HG02970 (cell line): Measurements from ENCODE around the gene ITIH3.
A peak's percentile ranks its signal among the peaks of the same experiment; 100 is the strongest.
"Not testable (repeated sequence)": the region's sequence is repeated elsewhere in the genome, so short reads cannot be mapped to it uniquely, and the experiment has no call there.

Experiments used
- ATAC-seq: cut with Tn5 transposase; IDR thresholded peaks from one replicate; pipeline ENCODE4 v1.9.1; 2021; ENCODE audit warnings: mild to moderate bottlenecking, moderate library complexity, moderate number of reproducible peaks; ENCODE audit not compliant: unreplicated experiment, low FRiP score

ITIH3 gene, protein sequence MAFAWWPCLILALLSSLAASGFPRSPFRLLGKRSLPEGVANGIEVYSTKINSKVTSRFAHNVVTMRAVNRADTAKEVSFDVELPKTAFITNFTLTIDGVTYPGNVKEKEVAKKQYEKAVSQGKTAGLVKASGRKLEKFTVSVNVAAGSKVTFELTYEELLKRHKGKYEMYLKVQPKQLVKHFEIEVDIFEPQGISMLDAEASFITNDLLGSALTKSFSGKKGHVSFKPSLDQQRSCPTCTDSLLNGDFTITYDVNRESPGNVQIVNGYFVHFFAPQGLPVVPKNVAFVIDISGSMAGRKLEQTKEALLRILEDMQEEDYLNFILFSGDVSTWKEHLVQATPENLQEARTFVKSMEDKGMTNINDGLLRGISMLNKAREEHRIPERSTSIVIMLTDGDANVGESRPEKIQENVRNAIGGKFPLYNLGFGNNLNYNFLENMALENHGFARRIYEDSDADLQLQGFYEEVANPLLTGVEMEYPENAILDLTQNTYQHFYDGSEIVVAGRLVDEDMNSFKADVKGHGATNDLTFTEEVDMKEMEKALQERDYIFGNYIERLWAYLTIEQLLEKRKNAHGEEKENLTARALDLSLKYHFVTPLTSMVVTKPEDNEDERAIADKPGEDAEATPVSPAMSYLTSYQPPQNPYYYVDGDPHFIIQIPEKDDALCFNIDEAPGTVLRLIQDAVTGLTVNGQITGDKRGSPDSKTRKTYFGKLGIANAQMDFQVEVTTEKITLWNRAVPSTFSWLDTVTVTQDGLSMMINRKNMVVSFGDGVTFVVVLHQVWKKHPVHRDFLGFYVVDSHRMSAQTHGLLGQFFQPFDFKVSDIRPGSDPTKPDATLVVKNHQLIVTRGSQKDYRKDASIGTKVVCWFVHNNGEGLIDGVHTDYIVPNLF

DNA sequence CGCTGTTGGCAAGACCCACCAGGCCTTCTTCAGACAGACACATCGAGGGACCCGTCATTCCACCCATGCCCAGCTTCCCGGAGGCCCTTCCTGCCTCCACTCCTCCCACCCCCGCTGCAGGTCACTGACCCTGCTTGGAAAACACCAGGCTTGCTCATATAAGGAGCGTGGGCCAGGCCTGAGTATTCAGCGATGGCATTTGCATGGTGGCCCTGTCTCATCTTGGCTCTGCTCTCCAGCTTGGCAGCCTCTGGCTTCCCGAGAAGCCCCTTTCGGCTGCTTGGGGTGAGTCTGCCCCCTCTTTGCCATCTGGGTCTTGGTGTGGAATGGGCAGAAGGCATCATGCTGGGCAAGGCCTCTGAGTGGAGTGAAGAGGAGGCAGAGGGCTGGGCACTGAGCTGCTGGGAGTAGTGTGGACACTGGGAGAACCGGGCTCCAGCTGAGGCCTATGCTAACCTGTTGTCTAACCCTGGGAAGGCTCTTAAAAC lies at the start of gene ITIH3:
TSS of gene ITIH3 (plus strand) at position 185 of the 488 bp plus-strand sequence. CDS start at position 193, 8 bp downstream.
- no peak for ATAC-seq

DNA sequence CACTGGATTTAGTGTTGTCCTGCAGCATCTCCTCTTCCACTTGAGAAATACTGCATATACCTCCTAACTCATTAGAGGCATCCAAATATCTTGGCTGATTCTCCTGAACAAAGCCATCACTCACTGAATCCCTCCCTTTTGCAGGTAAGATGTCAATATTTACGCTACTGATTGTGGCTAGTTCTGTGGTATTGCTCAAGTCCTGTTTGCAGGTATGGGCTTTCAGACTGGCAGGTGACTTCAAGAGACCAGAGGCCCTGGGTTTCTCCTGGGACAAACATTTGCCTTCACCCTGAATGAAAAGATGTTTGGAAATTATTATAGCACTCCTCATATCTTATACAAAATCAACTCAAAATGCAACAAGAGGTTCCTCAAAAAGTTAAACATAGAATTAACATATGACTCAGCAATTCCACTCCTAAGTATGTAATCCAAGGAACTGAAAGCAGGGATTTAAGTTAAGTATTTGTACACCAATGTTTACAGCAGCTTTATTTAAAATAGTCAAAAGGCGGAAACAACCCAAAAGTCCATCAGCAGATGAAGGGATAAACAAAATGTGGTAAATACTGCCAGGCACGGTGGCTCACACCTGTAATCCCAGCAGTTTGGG lies 42.4 kb upstream of the ITIH3 start:
- no peak for ATAC-seq

DNA sequence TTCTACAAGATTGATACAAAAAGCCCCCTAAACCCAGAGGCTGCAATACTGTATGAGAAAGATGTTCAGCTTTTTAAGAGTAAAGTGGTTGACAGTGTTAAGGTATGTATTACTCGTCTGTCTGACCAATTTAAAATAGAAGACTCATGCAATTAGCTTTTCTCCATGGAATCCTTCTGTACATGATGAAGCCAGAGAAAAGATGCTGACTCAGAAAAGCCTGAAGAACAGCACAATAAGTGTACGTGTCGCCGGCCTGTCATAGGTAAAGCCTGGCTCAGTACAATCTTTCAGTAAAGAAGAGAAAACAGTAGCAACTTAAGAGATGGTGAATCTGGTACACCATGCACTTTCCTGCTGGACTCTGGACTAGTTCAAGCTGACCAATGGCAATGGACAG lies 40.2 kb upstream of the ITIH3 start:
- ATAC-seq, result no peak

DNA sequence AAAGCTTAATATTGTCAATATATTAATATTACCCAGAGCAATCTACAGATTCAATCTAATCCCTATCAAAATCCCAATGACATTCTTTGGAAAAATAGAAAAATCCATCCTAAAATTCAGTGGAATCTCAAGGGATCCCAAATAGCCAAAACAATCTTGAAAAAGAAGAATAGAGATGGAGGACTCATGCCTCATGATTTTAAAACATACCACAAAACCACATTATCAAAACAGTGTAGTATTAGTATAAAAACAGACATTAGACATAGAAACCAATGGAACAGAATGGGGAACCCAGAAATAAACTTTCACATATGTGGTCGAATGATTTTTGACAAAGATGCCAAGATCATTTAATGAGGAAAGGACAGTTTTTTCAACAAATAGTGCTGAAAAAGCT lies 38.5 kb upstream of the ITIH3 start:
- ATAC-seq, result no peak

DNA sequence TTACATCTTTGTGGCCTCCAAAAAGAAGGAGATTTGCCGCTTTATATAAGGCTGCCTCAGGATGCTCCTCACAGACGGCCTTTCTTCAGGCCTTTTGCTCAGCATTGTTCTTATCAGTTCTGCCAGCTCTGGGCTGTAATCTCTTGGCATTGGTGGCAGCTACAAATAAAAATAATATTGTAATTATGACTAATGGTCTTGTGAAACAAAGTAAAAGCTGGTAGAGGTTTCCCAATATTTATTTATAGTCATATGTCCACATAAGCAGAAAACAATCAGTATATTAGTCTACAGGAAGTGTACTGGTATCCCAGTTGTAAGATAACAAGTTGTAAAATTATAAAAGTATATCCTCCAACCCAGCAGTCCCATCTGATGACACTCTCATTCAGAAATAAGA lies 31.1 kb upstream of the ITIH3 start:
- ATAC-seq, result no peak

DNA sequence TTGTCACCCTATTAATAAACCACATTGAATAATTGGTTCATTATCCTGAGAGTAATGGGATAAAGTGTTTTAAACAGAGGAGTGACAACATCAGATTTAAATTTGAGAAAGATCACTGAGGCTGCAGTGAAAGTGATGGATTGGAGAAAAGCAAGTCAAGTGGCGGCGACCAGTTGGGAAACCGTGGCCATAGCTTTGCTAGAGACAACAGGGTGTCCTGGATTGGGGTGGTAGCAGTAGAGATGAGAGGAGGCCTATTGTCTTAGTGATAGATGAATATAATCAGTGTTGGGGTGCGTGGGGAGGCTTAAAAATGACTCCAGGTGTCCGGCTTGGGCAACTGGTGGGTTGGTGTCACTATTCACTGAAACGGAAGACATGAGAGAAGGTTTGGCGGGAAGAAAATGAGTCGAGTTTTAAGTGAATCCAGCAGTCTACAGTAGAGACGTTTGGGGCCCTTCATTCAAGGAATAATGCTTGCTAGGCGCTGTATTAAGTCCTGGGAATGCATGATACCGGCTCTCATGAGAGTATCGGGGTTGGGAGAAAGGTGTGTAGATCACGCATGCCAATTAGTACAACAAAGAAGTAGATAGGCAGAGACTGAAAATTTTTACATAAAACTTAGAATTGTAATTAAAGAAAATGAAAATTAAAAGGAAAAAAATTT lies 24.7 kb upstream of the ITIH3 start:
- ATAC-seq, result no peak

DNA sequence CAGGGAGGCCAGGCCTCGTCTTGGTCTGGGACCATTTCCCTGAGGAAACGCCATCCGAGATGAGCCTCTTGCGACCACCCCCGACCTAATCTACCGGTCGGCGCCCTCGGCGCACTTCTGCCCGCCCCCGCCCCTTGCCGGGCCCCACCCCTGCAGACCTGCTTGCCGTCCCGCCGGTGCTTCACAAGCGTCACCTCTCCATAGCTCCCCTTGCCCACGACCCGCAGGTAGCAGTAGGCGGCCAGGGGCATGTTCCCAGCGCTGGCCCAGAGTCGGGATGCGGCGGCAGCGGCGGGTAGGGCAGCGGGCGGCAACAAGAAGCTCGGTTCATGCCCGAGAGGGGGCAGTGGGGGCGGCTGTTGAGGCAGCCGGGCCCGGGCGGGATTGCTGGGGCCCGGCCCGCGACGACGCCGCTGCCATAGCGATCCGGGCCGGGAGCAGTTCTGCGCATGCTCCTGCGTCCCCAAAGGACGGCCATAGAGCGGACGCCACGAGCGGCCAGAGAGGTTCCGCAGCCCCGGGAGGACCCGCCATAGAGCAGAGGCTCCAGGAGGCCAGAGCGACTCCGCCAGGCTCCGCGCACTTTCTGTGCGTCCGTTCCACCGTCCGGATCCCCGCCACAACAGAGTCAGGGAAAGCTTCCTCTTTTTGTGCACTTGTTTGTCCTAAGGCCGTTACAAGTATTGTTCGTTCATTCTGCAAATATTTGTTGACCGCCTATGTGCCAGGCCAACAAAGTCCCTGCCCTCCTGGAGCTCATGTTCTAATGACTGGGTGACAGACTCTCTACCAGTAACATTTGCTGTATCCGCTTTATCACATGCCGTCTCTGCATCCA lies 23.9 kb upstream of the ITIH3 start, which contains the start of gene NEK4:
TSS of gene NEK4 (minus strand) at position 445 of the 838 bp plus-strand sequence. CDS start at position 251, 194 bp downstream.
- ATAC-seq, result peak; percentile 92

DNA sequence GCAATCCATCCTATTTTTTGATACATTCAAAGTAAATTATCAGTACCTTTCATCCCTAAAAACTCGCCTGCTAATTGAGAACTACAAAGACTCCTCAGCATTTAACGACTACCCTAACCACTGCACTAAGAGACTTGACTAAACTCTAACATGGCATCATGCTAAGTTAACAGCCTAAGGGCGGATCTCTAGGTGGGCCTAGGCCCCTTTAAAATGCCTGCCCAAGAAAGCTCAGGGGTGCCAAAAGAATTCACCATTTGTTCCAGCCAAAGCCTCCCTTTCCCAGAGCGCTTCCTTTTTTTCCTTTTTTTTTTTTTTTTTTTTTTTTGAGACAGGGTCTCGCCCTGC lies 23.3 kb upstream of the ITIH3 start:
- no peak for ATAC-seq

DNA sequence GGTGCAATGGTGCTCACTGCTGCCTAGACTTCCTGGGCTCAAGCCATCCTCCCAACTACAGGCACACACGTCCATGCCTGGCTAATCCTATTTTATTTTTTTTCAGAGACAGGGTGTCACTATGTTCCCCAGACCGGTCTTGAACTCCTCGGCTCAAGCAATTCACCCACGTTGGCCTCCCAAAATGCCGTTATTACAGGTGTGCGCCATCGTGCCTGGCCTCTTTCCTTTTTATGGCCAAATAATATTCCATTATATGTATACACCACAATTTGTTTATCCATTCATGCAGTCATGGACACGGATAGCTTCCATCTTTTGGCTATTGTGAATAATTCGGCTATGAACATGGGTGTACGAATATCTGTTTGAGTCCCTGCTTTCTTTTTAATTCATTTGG lies 22.9 kb upstream of the ITIH3 start:
- no peak for ATAC-seq

DNA sequence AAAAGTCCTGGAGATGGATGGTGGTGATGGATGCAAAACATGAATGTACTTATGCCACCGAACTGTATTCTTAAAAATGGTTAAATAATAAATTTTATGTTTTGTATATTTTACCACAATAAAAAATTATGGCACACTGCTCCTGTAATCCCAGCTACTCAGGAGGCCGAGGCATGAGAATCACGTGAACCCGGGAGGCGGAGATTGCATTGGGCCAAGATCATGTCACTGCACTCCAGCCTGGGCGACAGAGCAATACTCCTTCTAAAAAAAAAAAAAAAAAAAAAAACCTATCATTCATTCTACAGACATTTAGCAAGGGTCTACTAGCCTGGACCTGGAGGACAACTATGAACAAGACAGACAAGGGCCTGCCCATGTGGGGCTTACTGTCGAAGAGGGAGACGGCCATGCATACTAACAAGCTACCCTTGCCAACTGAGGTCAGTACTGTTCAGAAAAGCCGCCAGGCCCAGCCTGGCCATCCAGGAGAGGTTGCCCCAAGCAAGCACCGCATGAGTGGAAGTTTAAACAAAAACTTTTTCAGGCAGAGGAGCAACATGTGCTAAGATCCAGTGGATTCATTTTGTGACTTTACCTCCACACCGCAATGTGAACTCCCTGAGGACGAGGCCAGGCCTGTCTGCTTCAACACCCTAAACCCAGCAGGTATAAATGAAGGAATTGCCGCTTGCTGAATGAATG lies 21.1 kb upstream of the ITIH3 start:
- ATAC-seq, result no peak

DNA sequence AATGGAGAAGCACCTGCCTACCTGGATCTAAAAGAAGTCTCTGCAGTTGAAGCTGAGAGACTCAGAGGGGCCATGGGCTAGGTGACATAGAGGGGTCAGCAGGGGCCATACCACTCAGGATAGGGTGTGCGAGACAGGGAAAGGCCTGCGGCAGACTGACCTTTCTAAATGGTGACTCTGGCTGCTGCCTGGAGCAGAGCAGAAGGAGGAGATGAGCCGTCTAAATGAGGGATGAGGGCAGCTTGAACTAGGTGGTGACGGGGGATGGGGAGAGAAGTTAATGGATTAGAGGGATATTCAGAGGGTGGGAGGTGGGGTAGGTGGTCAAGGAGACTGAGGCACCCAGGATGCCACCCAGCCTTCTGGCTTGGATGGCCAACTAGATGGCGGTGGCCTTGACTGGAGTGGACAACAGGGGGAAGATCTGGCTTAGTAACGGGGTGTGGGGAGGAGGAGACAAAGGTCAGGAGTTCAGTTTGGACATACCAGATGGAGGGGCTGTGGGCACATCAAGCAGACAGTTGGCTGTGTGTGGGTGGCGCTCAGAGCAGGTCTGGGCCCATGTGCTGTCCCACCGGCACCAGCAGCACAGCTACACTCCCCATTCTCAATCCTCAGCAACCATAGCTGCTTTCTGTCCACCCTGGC lies 20.4 kb upstream of the ITIH3 start:
- no peak for ATAC-seq

DNA sequence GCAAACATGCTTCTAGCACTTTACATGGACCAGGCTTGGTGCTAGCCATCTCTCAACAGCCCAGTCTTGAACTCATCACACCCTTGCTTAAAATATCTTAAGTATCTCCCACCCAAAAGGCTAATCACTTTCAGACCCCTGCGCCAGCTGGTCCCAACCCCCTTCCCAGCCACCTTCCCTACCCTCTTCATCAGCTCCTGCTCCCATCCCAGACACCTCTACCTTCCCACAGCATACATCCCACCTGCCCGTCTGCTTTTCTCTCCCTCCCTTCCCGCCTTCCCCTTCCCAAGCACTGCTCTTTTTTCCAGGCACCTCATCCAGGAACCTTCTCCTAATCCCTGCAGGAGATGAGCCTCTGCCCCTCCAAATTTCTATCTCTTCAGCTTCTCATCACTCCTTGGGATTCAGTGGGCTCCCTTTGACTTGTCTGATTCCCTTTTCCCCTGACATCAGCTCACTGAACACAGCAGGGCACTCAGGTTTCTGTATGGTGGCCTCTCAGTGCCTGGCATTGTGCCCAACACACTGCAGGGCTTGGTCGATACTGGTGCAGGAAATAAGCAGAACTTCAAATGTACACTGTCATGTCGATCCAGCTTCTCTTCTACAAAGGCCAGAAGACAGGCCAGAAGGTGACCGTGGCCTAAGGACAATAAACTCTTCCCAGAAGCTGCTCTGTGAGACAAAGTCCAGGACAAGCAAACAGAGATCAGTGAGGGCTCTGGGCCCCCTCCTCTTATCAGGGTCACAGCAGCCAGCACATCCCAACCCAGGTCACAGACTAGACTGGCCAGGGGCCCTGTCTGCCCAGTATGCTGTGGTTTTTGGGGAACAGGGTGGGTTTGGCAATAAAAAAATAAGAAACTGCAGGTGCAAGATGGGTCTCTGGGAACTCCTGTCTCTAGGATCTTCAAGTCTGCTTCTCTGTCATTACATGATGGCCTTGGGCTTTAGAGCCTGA lies 19.4 kb upstream of the ITIH3 start:
- ATAC-seq, result no peak

DNA sequence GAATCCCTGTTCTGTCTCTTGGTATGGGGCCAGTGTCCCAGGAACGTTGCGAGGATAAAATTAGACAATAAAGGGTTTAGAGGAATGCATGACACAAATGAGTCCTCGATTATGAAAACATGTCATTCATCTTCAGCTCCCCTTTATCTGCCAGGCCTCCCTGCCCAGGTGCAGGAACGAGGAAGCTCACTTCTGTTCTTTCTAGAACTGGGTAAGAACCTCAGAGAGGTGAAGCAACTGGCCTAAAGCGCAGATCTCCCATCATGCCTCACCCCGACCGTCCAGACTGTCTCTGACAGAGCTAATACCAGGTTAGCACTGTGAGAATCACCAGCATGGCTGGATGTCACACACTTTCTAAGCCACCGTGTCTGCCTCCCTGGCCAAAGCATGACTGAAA lies 18.7 kb upstream of the ITIH3 start:
- no peak for ATAC-seq

DNA sequence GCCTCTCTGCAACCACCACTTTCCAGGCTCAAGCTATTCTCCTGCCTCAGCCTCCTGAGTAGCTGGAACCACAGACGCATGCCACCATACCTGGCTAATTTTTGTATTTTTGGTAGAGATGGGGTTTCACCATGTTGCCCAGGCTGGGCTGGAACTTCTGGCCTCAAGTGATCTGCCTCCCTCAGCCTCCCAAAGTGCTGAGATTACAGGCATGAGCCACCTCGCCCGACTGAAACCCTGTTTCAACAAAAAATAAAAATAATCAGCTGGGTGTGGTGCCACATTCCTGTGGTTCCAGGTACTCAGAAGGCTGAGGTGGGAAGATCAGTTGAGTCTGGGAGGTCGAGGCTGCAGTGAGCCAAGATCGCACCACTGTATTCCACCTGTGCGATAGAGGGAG lies 18.1 kb upstream of the ITIH3 start:
- ATAC-seq, result not testable (repeated sequence)

DNA sequence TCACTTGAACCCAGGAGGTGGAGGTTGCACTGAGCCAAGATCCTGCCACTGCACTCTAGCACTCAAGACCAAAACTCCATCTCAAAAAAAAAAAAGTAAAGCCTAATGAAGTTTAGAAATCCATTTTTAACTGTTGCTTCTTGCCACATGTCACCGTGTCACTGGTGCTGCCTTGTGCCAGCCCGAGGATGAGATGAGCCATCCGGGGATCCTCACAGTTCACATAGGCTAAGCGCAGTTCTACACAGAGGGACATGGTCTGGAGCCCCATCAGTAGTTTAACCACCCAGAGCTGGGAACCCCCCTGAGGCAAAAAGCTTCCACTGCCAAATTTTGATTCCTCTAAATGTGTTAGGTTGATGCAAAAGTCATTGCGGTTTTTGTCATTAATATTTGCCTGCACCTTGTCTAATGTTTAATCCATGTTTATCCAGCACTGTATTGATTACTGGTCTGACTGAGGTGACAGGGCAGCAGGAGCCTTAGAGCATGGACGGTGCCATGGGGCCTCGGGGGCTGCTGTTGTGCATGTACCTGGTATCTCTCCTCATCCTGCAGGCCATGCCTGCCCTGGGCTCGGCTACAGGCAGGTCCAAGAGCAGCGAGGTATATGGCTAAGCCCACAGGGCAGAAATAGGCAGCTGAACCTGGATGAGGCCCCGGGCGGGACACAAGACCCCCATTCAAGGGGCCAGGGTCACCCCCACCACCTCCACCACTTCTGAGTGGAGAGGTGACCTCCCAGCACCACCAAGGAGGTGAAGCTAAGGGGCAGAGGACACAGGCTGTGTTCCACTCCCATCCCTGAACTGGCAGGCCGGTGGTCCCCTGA lies 17.3 kb upstream of the ITIH3 start, which contains the start of gene ITIH1:
TSS of gene ITIH1 (plus strand) at position 473 of the 832 bp plus-strand sequence. CDS start at position 490, 17 bp downstream.
- no peak for ATAC-seq
